NK-92 (cell line): Measurements from ENCODE around the gene SMS.
"Not testable (repeated sequence)": the region's sequence is repeated elsewhere in the genome, so short reads cannot be mapped to it uniquely, and the experiment has no call there.

Source experiments
- DNase-seq: peaks from one replicate; lab custom pipeline; 2025; ENCODE audit not compliant: unreplicated experiment; lab: John Stamatoyannopoulos, UW

SMS gene

DNA sequence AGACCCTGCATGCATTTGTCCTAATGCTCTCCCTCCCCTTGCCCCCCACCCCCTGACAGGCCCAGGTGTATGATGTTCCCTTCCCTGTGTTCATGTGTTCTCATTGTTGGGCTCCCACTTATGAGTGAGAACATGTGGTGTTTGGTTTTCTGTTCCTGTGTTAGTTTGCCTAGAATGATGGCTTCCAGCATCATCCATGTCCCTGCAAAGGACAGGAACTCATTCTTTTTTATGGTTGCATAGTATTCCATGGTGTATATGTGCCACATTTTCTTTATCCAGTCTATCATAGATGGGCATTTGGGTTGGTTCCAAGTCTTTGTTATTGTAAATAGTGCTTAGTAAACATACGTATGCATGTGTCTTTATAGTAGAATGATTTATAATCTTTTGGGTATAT lies 10.0 kb downstream of the SMS start:
- not testable (repeated sequence) for DNase-seq

DNA sequence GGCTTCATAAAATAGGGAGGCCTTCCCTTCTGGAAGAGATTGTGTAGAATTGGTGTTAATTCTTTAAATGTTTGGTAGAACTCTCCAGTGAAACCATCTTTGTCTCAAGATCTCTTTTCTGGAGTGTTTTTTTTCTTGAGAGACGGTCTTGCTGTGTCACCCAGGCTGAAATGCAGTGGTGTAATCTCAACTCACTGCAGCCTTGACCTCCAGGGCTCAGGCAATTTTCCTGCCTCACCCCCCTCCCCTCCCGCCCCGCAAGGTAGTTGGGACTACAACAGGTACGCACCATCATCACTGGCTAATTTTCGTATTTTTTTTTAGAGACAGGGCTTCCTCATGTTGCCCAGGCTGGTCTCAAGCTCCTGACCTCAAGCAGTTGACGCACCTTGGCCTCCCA lies 12.1 kb downstream of the SMS start:
- DNase-seq: no peak

DNA sequence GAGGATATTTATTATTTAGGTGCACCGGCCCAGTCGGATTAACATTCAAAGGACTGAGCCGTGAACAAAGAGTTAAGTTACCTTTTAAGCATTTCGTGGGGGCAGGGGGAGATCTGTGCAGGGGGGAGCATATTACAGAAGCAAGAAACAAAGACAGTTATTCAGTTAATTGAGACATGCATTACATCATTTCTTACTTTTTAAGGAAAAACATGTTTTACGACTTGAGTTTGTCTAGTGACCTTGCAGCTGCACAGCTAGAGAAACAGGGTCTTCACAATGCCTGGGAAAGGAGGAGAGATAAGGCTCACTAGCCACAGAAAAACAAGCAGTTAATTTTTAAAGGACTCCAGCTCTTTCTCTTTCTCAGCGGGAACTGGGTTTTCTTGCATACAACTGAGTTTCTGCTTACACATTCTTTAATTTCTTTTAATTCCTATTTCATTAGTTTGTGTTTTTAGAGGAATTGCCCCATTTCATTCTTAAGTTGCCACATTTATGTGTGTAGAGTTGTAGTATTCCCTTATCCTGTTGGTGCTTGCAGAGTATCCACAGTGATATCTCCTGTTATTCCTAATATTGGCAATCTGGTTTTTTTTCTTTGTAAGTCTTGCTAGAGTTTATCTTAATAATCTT lies 12.8 kb downstream of the SMS start:
- DNase-seq: not testable (repeated sequence)

DNA sequence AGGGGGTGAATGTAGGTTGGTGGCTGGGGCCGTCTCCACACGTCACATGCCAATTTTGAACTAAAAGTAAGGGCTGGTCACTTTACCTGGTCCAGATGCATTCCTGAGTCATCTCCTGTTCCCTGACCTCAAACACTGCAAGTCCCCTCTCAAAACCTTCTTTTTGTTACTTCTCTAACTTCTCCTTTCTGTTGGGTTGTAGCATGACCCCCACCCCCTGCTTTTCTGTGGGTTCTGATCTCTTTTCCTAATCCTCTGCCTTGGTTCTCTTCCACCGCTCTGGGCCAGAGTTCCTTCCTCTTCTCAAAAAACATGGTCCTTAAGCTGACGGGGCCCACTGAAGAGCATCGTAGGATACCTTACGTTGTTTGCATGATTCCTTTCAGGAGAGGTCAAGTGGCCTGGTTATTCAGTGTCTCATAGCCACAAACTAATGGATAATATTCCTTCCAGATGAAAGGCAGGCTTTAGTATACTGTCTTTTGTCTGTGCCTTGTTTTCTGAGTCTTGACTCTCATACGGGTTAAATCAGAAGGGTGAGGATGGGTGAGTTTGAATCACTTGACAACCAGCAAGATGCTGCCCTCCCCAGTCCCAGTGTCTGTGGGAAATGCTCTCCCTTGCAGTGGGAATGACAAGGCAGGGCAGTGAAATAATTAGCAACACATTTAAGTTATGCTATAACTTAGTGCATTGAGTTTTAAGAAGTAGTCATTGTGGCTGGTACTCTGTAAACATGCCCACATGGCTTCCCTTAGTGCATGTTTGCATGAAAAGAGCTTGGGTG lies 15.1 kb downstream of the SMS start:
- no peak for DNase-seq

DNA sequence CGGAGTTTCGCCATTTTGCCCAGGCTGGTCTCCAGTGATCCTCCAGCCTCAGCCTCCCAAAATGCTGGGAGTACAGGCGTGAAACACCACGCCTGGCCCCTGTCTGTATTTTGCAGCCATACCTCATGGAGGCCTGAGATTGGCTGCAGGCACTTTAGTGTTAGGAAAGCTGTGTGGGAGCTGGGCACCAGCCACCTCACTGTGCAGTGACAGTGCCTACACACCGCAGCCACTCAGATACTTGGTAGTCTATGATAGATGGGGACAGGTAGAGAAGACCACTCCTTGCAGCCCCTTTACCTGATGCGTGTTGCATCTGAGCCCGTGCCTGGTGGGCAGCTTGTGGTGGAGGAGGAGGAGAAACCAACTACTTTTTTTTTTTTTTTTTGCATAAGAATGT lies 16.3 kb downstream of the SMS start:
- DNase-seq: no peak

DNA sequence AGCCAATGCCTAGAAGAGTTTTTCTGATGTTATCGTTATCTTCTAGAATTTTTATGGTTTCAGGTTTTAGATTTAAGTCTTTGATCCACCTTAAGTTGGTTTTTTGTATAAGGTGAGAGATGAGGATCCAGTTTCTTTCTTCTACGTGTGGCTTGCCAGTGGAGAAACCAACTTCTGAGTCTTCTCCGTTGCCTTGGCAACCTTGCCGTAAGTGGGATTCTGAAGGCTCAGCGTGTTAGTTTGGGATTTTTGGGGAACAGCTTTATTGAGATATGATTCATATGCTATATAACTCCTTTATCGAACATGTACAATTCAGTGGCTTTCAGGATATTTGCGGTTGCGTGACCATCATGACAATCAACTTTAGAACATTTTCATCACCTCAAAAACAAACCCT lies 17.7 kb downstream of the SMS start:
- no peak for DNase-seq

DNA sequence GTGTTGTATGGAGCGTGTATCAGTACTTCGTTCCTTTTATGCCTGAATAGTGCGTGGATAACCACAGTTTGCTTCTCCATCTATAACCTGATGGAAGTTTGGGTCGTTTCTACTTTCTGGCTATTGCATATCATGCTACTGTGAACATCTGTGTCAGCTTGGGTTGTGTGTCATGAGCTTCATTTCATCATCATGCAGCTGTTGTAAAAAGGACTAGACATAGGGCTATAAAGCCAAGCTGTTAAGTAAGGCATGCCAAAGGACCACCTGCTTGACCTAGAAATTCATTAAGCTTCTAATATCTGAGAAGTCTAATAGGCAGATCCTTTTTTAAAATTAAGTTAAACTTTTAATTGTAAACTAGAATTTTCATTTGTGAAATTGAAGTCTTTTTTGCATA lies 18.4 kb downstream of the SMS start:
- DNase-seq: no peak

DNA sequence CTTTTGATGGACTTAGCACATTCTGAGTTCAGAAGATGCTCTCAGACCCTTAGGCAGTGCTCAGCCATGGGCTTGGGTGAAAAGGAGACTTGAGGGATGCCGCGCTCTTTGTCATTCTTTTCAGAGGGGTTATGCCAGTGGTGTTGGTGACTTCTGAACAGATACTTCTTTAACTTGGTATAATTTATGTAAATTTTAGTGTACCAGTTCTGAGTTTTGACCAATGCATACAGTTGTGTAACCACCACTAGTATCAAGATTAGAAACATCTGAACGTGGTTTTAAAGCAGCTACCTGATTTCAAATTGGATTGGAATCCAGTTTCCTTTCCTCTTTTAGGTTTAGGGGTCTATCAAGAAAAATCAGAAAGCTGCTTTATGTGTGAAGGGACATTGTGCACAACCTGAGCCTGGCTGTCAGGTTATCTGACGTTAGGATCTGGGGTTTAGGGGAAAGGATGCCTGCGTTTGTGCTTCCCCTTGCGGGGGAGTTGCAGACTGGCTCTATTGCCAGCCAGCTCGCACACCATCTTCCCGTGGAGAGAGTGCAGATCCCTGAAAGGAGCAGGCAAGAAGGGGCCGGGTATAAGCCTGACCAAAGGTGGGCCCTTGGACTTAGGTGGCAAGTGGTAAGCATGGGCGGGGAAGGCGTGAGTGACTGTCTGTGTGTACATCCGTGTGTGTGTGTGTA lies 19.0 kb downstream of the SMS start:
- DNase-seq: no peak

DNA sequence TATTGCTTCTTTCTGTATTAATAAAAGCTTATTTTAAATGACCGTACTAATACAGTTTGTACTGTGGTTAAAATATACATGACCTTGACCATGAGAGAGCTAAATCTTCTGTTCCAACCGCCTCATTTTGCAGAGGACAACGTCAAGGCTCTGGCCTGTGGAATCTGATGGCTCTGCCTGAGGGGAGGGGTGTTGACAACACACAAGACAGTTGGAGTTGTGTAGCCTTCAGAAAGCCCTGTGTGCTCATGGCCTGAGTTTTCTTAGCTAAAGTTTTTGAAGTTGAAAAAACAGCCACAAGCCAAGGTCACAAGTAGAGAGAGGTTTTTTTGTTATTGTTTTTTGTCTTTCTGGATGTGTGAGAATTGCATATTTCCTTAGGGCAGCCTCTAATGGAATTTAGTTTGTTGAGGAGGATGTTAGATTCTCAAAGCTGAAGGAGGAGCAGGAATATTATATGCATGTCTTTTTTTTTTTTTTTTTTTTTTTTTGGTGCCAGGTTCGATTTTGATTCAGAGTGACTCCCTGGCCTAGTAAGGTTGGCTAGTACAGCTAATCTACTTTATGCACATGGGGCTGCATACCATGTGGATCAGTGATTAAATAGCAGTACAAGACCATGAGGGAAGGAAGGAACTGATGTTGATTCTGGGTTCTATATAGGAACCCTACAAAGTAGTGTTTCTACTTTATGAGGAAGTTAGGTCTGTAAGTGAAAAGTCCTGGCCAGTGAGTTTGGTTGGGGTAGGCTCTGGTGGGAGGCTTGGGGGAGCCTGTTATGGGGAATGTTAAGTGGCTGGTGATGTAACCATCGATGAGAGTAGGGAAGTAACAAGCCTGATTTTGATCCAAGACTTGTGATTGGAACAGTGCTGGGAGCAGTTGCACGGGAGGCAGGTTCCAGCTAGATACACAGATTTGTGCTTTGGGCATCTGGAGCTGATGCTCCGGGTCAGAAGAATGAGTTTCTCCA lies 20.3 kb downstream of the SMS start:
- no peak for DNase-seq

DNA sequence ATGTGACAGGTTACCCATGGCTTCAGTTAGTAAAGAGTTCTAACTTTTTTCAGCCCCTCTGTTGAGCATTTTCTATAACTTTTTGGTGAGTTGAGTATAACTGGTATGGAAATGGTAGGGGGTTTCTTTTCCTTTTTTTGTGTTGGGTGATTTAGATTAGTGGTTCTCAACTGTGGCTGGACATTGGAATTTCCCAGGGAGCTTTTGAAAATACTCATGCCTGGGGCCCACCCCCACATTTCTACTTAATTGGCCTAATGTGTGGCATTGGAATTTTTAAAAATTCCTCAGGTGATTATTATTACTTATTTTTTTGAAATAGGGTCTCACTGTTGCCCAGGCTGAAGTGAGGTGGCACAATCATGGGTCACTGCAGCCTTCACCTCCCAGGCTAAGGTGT lies 21.9 kb downstream of the SMS start:
- no peak for DNase-seq

DNA sequence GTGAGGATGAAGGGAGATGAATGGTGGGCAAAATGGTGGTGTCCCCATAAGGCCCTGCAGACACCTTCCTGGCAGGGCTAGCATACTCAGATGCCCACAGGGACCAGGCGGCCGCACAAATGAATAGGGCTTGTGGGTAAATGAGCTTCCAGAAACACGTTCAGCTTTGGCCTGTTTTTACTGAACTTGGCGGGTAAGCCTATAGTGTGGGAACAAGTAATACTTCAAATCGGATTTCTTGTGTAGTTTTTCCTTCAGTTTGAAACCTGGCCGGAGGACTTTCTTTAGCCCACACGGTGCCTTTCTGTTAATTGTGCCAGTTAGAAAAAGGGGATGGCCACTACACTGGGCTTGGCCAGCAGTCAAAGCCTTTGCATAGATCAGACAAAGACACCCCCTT lies 22.8 kb downstream of the SMS start:
- no peak for DNase-seq

DNA sequence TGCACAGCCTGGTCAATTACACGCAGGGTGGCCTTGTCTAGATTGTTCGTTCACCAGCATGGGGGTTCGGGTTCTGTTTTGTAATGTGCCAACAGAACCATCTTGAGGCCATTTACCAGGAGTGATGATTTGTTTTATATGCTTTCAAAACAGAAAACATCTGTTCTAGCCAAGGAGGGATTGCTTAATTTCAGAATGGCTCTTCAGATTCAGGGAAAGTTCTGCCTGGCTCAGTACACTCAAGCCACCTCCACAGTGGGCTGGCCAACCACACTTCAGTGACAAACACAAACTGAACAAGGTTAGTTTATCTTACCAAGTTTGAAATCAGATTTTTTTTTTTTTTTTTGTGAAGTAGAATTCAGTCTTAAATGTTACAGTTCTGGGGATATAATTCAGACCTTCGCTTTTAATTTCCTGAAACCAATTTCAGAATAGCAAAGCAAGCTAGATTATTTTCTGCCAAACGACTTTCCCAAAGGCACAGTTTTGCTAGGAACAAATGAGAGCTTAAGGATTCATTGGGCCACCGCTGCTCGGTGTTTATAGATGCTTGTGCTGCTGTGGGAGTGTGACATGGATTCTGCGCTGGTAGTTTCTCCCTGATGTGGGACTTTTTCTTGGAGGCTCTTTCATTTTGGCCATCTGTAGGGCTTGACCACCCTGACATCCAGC lies 23.4 kb downstream of the SMS start:
- DNase-seq: no peak

DNA sequence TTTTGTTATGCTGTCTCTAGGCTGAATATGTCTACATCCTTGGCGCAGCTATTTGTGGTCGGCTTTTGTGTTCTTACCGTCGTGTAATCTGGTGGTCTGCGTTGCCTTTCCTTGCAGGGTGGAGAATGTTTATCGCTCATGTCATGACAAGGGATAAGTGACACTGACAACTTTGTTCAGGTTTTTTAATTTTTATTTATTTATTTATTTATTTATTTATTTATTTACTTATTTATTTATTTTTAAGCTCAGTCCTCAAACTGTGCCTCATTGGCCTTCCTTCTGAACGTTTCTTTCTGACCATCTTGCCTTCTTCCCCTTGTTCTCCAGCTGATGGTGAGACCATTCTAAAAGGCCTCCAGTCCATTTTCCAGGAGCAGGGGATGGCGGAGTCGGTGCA lies 26.4 kb downstream of the SMS start:
- no peak for DNase-seq

DNA sequence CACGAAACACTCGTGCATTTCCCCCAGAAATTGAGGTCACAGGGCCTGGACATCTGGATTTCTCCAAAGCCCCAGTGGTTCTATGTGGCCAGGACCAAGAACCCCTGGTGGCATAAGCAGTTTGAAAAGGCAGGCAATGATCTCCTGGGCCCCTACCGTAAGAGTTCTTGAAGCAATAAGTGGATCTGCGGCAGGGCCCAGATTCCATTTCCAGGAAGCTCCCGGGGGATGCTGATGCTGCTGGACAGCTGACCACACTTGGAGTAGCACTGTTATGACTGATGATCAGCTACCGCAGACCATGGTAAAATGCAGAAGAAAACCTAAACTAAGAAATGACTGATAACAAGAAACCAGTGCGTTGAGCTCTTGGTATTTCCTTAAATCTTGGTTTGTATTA lies 27.8 kb downstream of the SMS start:
- no peak for DNase-seq

DNA sequence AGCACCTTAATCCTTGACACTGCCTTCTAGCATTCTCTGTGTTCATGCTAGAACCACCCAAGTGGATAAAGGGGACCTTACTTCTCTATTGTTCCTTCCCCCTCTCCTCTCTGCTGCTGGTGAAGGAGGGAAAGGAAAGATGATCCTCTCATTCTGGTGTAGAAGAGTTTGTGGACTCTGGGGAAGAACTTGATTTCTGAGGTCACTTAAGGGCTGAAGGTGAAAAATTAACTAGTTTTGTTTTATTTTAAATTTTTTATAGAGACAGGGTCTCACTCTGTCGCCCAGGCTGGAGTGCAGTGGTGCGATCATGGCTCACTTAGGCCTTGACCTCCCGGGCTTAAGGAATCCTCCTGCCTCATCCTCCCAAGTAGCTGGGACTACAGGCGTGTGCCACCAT lies 29.8 kb downstream of the SMS start:
- no peak for DNase-seq

DNA sequence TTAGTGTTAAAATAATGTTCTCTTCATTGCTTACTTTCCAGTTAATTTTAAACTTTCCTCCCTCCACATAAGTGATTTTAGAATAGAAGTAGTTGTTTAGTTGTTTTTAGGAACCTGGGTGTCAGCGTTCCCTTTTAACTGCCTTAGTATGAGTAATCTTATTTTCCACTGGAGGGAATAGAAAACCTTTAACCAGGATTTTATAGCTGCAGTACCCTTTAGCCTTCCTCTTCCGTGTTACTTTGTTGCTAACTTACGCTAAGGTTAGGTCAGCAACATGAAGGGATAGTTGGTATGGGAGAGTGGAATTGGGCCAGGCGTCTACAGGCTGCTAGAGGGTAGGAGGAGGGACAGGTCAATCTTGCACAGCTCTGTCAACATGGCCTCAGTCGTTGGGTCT lies 31.5 kb downstream of the SMS start:
- no peak for DNase-seq

DNA sequence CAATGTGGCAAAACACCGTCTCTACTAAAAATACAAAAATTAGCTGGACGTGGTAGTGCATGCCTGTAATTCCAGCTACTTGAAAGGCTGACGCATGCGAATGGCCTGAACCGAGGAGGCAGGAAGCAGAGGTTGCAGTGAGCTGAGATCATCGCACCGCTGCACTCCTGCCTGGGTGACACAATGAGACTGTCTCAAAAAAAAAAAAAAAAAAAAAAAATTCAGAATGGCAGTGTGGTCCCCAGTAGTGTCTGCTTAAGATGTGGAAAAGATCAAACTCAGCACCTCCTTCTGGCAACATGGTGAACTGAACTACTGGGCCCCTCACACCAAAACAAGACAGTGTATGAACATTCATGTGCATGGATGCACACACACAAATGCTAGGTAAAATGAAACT lies 32.2 kb downstream of the SMS start:
- no peak for DNase-seq

DNA sequence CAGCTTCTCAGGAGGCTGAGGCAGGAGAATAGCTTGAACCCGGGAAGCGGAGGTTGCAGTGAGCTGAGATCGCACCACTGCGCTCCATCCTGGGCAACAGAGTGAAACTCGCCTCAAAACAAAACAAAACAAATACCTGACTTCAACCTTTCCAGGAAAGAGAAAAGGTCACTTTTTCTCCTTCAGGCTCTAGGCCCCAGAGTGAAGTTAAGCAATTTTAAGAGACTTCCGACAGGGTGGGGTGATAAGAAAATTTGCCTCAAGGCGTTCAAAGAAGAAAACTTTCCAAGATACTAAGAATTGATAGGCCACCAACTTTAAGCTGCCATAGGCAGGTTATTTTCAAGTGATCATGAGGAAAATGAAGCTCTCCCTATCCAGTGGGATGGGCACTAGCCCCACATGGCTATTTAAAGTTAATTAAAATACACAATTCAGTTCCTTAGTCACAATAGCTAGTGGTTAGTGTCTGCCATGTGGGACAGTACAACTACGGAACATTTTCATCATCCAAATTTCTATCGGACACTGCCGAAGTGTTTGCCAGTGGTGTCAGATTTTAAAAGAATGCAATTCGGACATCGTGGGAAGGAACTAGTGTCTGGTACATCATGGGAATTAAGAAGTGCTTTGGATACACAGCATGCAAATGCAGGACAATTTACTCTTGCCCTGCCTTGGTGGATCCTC lies 33.0 kb downstream of the SMS start:
- no peak for DNase-seq

DNA sequence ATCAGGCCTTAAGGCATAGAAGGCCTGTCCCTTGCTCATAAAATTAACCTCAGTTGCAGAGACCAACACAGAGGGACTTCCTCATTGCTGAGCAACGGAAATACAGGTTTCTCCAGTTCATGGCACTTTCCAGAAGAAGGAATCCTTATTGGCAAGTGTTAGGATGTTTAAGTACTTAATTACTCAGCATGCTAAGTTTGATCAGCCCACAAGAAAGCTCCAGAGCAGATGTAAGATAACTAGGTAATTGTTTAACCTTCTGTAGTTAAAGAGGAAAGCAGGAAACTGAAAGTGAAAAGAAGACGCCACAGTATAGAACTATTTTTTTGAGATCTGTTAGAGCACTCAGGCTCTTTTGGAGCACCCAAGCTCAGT lies 33.5 kb downstream of the SMS start:
- no peak for DNase-seq

DNA sequence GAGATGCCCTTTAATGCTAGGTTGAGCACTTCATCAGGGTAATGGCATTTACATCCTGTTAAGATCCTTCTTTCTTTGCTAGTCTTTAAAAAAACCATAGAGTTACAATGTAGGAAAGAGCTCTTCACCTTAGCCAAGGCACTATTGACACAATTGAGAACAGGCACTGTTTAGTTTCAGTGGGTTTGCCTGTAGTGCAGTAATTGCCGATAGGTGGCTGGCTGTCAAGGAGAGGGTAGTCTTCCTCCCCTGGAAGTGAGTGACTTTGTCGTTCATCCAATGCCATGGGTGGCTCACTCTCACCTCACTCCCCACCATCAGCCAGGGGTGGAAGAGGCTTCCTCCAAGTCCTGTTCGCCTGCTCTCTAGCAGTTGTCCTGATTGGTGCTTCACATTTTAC lies 34.7 kb downstream of the SMS start:
- DNase-seq: no peak
